BLaER1 treated with 17β-estradiol and CSF1 and Interleukin-3, amounts not matched to agents 10 nM and 100 nM (cell line): Measurements from ENCODE around the gene MADCAM1.

Experiments
- H3K27ac ChIP-seq, 11 experiments: shearing (Covaris generic); formaldehyde crosslinking; 2 replicates each; pipeline ENCODE4 v1.8.1; 2022
- H3K27me3 ChIP-seq, 11 experiments: shearing (Covaris generic); formaldehyde crosslinking; 2 replicates each; pipeline ENCODE4 v1.8.1; 2022
- H3K36me3 ChIP-seq, 11 experiments: shearing (Covaris generic); formaldehyde crosslinking; 2 replicates each; pipeline ENCODE4 v1.8.1; 2022
- H3K4me1 ChIP-seq, 10 experiments: shearing (Covaris generic); formaldehyde crosslinking; 2 replicates each; pipeline ENCODE4 v1.8.1; 2022
- H3K4me2 ChIP-seq, 11 experiments: shearing (Covaris generic); formaldehyde crosslinking; 2 replicates each; pipeline ENCODE4 v1.8.1; 2022
- H3K4me3 ChIP-seq, 10 experiments: shearing (Covaris generic); formaldehyde crosslinking; 2 replicates each; pipeline ENCODE4 v1.8.1; 2022
- H3K9ac ChIP-seq, 11 experiments: shearing (Covaris generic); formaldehyde crosslinking; 2 replicates each; pipeline ENCODE4 v1.8.1; 2022
- H3K9me3 ChIP-seq, 11 experiments: shearing (Covaris generic); formaldehyde crosslinking; replicated peaks in 1 of 11; 2 replicates each; pipeline ENCODE4 v1.8.1; 2022
- H4K20me1 ChIP-seq, 11 experiments: shearing (Covaris generic); formaldehyde crosslinking; 2 replicates each; pipeline ENCODE4 v1.8.1; 2022
- Cebpa-rat ChIP-seq, 11 experiments: shearing (Covaris generic); IDR thresholded peaks; 2 replicates each; pipeline ENCODE4 v1.8.1; 2022

Gene MADCAM1

DNA sequence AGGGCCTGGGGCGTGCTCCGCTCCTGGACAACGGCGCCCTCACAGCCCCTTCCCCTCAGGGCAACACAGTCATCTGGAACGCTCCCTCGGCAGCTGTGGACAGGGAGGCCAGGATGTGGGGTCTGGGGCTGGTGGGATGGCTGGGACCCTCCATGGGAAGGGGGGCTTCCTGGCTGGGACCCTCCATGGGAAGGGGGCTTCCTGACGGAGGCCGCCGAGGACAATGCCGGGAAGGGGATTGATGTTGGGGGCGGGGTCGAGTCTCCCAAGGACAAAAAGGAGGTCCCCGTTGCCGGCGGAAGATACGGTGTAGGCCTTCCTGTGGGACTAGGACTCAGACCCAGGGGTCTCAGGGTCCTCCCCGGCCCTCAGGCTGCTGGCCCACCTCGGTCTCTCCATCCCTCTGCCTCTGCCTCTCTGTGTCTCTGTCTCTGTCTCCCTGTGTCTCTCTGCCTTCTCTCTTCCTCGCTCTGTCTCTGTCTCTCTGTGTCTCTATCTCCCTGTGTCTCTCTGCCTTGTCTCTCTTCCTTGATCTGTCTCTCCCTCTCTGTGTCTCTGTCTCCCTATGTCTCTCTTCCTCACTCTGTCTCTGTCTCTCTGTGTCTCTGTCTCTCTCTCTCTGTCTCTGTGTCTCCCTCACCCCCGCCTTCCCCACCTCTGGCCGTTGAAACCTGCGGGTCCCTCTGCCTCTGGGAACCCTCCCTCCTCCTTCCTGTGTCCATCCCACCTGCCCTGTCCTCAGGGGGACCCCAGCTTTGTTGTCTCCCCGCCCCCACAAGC lies 2.7 kb upstream of the MADCAM1 start:
- Histone ChIP-seq H4K20me1 (peaks cover 0 to 7% (median 0%) of the 10 kb centered on the region in 11 experiments; a peak in 2 of 22 replicates), H3K4me1 (peaks cover 13 to 34% (median 26%) of the 10 kb centered on the region in 10 experiments), H3K9ac (no peak overlapping the region), H3K27me3 (peaks cover 26 to 46% (median 28%) of the 10 kb centered on the region in 11 experiments), H3K27ac (no peak overlapping the region), H3K4me3 (no peak overlapping the region), H3K4me2 (0 out of 22 replicates have a peak overlapping the region, but pooled peaks of 1 of the 11 experiments have one; percentile 9), H3K9me3 (peaks cover 0 to 12% (median 8%) of the 10 kb centered on the region in 11 experiments; a peak in 13 of 22 replicates), H3K36me3 (no peaks in the 10 kb centered on the region)
- TF ChIP-seq Cebpa-rat (IDR thresholded peaks at IDR 0.05): no peak

DNA sequence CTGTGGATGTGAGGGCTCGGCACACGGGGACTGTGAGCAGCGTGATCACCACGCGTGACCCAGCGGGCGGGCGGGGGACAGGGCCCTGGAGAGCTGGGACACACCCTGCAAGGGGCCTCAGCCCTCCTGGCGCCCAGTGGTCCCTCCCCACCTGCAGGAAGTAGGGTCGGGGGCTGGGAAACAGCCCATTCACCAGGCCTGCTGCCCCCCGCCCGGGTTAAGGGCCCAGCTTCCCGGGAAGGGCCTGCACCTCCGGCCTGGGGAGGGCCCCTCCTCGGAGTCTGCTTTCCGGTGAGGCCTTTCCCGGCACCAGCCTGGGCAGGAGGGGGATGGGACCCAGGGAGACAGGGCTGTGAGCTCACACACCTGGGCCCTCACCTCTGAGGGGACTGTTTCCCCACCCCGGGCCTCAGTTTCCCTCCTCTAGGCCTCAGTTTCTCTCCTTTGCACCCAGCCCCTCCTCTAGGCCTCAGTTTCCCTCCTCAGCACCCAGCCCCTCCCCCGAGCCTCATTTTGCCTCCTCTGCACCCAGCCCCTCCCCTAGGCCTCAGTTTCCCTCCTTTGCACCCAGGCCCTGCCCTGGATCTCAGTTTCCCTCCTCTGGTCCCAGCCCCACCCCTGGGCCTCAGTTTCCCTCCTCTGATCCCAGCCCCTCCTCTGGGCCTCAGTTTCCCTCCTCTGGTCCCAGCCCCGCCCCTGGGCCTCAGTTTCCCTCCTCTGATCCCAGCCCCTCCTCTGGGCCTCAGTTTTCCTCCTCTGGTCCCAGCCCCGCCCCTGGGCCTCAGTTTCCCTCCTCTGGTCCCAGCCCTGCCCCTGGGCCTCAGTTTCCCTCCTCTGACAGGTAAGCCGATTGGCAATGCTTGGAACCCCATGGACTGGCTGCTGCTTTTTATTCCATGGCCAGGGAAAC lies 1.9 kb upstream of the MADCAM1 start:
- no peak for TF ChIP-seq Cebpa-rat (IDR thresholded peaks at IDR 0.05)
- H3K9ac ChIP-seq: no peak overlapping the region
- peaks cover 0 to 12% (median 8%) of the 10 kb centered on the region in 11 experiments; a peak in 13 of 22 replicates for H3K9me3 ChIP-seq
- H4K20me1 ChIP-seq: peaks cover 0 to 7% (median 0%) of the 10 kb centered on the region in 11 experiments; a peak in 2 of 22 replicates
- no peak overlapping the region for H3K27ac ChIP-seq
- H3K4me2 ChIP-seq: 0 out of 22 replicates have a peak overlapping the region, but pooled peaks of 3 of the 11 experiments have one; percentile 9 to 13 (median 10)
- H3K4me1 ChIP-seq: peaks cover 12 to 37% (median 25%) of the 10 kb centered on the region in 10 experiments
- no peak overlapping the region for H3K4me3 ChIP-seq
- peaks cover 33 to 53% (median 35%) of the 10 kb centered on the region in 11 experiments for H3K27me3 ChIP-seq
- no peaks in the 10 kb centered on the region for H3K36me3 ChIP-seq

DNA sequence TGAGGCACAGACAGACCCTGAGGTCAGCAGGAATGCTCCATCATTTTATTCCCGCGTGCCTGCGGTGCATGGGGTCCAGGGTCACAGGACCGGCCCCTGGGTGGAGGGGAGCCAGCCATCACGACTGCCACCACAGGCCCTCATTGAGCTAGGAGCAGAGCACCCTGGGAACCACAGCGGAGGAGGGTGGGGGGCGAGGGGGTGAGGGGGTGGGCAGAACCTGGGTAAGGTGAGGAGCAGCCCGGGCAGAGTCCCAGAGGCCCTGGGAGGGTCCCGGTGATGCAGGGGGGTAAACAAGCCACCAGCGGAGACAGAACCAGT lies 1.2 kb upstream of the MADCAM1 start:
- H3K27me3 ChIP-seq: peaks cover 33 to 56% (median 38%) of the 10 kb centered on the region in 11 experiments

DNA sequence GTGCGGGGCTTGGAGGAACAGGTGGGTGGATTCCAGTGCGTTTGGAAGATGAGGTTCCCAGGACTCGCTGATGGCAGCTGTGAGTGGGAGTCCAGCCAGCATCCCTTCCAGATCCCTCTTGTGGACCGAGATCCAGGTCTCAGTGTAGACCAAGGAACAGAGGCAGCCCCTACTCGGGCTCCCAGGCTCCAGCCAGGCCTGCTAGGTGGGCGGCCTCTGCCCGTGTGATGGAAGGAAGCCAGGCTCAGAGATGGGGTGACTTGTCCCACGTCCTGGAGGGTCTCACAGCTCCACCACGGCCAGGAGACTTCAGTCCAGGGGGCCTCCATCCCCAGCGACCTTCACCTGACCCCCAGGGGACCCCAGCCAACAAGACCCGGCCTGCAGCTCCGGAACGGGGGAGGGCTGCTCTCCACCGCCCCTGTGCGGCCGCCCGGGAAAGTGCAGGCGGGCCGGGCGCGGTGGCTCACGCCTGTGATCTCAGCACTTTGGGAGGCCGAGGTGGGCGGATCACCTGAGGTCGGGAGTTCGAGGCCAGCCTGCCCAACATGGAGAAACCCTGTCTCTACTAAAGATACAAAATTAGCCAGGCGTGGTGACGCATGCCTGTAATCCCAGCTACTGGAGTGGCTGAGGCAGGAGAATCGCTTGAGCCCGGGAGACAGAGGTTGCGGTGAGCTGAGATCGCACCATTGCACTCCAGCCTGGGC lies 729 bp upstream of the MADCAM1 start:
- H3K27ac ChIP-seq: no peak overlapping the region
- H3K9ac ChIP-seq: no peak overlapping the region
- H3K36me3 ChIP-seq: no peaks in the 10 kb centered on the region
- H3K4me3 ChIP-seq: no peak overlapping the region
- peaks cover 1 to 27% (median 14%) of the 10 kb centered on the region in 10 experiments; a peak in 18 of 20 replicates for H3K4me1 ChIP-seq
- H3K4me2 ChIP-seq: peak overlapping the region in 2 of 11 experiments; percentile 4 to 16; a peak in 3 of 22 replicates
- H3K27me3 ChIP-seq: peaks cover 33 to 56% (median 38%) of the 10 kb centered on the region in 11 experiments
- peaks cover 0 to 12% (median 8%) of the 10 kb centered on the region in 11 experiments; a peak in 13 of 22 replicates for H3K9me3 ChIP-seq
- peaks cover 0 to 7% (median 0%) of the 10 kb centered on the region in 11 experiments; a peak in 2 of 22 replicates for H4K20me1 ChIP-seq
- no peak for TF ChIP-seq Cebpa-rat (IDR thresholded peaks at IDR 0.05)

More for the DNA sequence above, 1.2 kb upstream of the MADCAM1 start:
- Histone ChIP-seq H3K4me3 (no peak overlapping the region), H3K27ac (no peak overlapping the region), H3K4me1 (peaks cover 6 to 32% (median 19%) of the 10 kb centered on the region in 10 experiments), H4K20me1 (peaks cover 0 to 7% (median 0%) of the 10 kb centered on the region in 11 experiments; a peak in 2 of 22 replicates), H3K9me3 (peaks cover 0 to 12% (median 8%) of the 10 kb centered on the region in 11 experiments; a peak in 13 of 22 replicates), H3K36me3 (no peaks in the 10 kb centered on the region), H3K4me2 (no peak overlapping the region), H3K9ac (no peak overlapping the region)
- no peak for TF ChIP-seq Cebpa-rat (IDR thresholded peaks at IDR 0.05)

GRCh38 chr19:496986-497385 lies 700 bp downstream of the MADCAM1 start:
- H3K27ac ChIP-seq: no peak overlapping the region
- H3K9me3 ChIP-seq: peaks cover 2 to 18% (median 8%) of the 10 kb centered on the region in 11 experiments; a peak in 18 of 22 replicates
- peaks cover 0 to 7% (median 0%) of the 10 kb centered on the region in 11 experiments; a peak in 2 of 22 replicates for H4K20me1 ChIP-seq
- no peaks in the 10 kb centered on the region for H3K36me3 ChIP-seq
- H3K9ac ChIP-seq: no peak overlapping the region
- peaks cover 0 to 33% (median 20%) of the 10 kb centered on the region in 10 experiments; a peak in 17 of 20 replicates for H3K4me1 ChIP-seq
- no peak for TF ChIP-seq Cebpa-rat (IDR thresholded peaks at IDR 0.05)
- peaks cover 33 to 56% (median 38%) of the 10 kb centered on the region in 11 experiments for H3K27me3 ChIP-seq
- no peak overlapping the region for H3K4me3 ChIP-seq
- H3K4me2 ChIP-seq: no peak overlapping the region

- peak overlapping the region in 4 of 11 experiments; percentile 61 to 83 (median 78); a peak in 6 of 22 replicates for H3K4me2 ChIP-seq
These were observed 1.2 kb downstream of the MADCAM1 start for GRCh38 chr19:497491-497868.

GRCh38 chr19:497869-498510 lies 1.7 kb downstream of the MADCAM1 start:
- Histone ChIP-seq H3K9ac (peak overlapping the region in 5 of 11 experiments; percentile 26 to 64 (median 49); a peak in 6 of 22 replicates), H3K36me3 (no peaks in the 10 kb centered on the region), H4K20me1 (peaks cover 0 to 7% (median 0%) of the 10 kb centered on the region in 11 experiments; a peak in 2 of 22 replicates), H3K27ac (no peak overlapping the region), H3K27me3 (peaks cover 33 to 56% (median 38%) of the 10 kb centered on the region in 11 experiments), H3K4me1 (peaks cover 6 to 43% (median 30%) of the 10 kb centered on the region in 10 experiments), H3K9me3 (peaks cover 0 to 21% (median 7%) of the 10 kb centered on the region in 11 experiments; a peak in 15 of 22 replicates), H3K4me3 (peak overlapping the region in 5 of 10 experiments; percentile 34 to 50 (median 44); a peak in 5 of 20 replicates), H3K4me2 (peak overlapping the region in 9 of 11 experiments; percentile 24 to 83 (median 76); a peak in 17 of 22 replicates)
- TF ChIP-seq Cebpa-rat (IDR thresholded peaks at IDR 0.05): no peak

More at GRCh38 chr19:497491-497868, 1.2 kb downstream of the MADCAM1 start:
- TF ChIP-seq Cebpa-rat (IDR thresholded peaks at IDR 0.05): no peak
- Histone ChIP-seq H3K9me3 (peaks cover 0 to 19% (median 7%) of the 10 kb centered on the region in 11 experiments; a peak in 17 of 22 replicates), H3K4me1 (peaks cover under 1 to 38% (median 25%) of the 10 kb centered on the region in 10 experiments; a peak in 18 of 20 replicates), H3K27ac (no peak overlapping the region), H3K36me3 (no peaks in the 10 kb centered on the region), H3K27me3 (peaks cover 33 to 56% (median 38%) of the 10 kb centered on the region in 11 experiments), H3K4me3 (peak overlapping the region in 1 of 10 experiments; percentile 50; a peak in 2 of 20 replicates), H4K20me1 (peaks cover 0 to 7% (median 0%) of the 10 kb centered on the region in 11 experiments; a peak in 2 of 22 replicates), H3K9ac (no peak overlapping the region)
